Measurements from ENCODE around the gene NFATC2IP.

- no peak for TF ChIP-seq RAD21 (conservative IDR thresholded peaks at IDR 0.05)
- TF ChIP-seq, protein P1, sequence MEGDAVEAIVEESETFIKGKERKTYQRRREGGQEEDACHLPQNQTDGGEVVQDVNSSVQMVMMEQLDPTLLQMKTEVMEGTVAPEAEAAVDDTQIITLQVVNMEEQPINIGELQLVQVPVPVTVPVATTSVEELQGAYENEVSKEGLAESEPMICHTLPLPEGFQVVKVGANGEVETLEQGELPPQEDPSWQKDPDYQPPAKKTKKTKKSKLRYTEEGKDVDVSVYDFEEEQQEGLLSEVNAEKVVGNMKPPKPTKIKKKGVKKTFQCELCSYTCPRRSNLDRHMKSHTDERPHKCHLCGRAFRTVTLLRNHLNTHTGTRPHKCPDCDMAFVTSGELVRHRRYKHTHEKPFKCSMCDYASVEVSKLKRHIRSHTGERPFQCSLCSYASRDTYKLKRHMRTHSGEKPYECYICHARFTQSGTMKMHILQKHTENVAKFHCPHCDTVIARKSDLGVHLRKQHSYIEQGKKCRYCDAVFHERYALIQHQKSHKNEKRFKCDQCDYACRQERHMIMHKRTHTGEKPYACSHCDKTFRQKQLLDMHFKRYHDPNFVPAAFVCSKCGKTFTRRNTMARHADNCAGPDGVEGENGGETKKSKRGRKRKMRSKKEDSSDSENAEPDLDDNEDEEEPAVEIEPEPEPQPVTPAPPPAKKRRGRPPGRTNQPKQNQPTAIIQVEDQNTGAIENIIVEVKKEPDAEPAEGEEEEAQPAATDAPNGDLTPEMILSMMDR (IDR thresholded peaks at IDR 0.05; ENCODE audit: poor library complexity, severe bottlenecking): no peak
- no peak for TF ChIP-seq SMC3 (conservative IDR thresholded peaks at IDR 0.05; ENCODE audit: poor library complexity)
Measured at GRCh38 chr16:28982418-28982817, 31.7 kb downstream of the NFATC2IP start.

Data from neural cell (in vitro differentiated cells).